Suppressor macrophage (primary cell): ENCODE measurements around the gene TLE1.
"Not testable (repeated sequence)": the region's sequence is repeated elsewhere in the genome, so short reads cannot be mapped to it uniquely, and the experiment has no call there.

Experiments used
- DNase-seq, 4 experiments: peaks; one replicate each; pipeline ENCODE4 v3.0.0-alpha.2; 2020 to 2022

Gene TLE1

DNA sequence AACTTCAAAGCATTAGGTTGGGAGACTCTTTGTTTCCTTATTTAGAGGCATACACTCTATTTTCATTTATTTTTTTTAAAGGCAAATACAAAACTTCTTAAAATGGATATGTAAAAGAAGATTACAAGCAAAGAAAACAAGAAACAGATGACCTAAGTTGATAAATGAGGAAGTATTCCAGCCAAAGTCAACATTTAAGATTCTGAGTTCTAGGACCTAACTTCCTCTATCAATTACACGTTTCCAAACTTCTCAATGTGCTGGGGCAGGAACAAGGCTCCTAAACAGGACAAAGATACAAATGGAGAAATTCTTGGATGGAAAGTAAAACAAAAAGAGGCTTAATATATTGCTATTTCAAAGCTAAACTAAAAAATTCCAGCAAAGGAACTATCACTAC is 89.5 kb downstream of the TLE1 start:
- peak; percentile 41 to 83 (median 60) for DNase-seq

- peak; percentile 17 to 50 (median 48) for DNase-seq
Observed at GRCh38 chr9:81598811-81599210, 90.5 kb downstream of the TLE1 start.

- DNase-seq, result no peak
Observed at GRCh38 chr9:81598123-81598497, 91.2 kb downstream of the TLE1 start.

DNA sequence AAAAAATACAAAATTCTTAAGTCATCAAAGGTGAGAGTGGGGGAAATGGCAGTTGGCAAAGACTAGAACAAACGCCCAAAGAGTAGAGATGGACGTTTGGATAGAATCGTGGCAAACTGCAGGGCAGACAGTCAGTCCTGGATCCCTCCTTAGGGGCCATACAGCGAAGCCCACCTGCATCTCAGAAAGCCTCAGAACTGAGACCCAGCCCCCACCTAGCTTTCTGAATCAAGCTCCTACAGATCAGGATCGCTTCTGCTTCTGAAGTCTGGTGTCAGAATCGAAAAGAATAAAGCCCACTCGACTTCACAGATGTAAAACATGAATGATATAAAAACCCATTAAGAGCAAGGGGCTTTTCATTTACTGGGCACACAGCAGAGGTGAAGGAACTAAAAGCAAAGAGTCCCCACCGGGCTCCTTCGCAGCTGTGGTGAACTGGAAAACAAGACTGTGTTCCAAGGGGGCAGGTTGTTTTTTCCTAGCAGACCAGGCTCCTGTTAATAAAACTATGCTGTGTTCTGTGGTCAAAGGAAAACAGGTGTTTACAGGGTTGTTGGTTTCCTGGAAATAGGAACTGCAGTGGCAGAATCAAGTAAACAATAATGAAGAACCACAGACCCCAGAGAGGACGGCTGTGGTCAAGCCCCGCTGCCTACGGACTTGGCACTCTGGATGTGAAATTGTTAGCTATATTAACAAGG is 91.8 kb downstream of the TLE1 start:
- no peak for DNase-seq

- no peak for DNase-seq
Observed at GRCh38 chr9:81596679-81597418, 92.5 kb downstream of the TLE1 start.

DNA sequence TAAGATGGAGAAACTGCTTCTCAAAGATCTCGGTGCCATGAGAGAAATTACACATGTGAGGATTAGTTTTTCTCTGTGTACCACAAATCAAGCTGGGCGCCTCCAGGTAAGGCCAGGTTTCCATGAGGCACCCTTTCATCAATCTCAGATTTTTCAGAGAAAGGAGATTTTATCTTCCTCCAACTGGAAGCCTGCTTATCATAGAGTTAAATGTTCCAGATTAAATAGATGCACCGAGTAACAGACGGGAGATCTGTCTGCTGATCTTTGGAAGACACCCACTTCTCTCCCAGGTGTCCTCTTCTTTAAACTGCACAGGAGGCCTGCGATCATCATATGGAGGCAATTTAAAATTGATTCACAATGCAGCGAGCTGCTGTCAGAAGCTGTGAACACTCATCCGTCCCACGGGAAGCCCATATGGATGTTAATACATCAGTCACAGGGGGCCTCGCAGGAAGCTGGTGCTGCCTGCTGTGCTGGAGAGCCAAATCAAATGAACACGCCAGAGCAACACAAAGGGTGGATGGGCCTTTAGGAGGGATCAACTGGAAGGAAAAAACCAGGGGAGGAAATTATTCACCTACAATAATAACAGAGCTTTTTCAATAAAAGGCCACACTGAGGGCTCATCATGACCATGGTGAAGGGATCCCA is 93.3 kb downstream of the TLE1 start:
- no peak for DNase-seq

DNA sequence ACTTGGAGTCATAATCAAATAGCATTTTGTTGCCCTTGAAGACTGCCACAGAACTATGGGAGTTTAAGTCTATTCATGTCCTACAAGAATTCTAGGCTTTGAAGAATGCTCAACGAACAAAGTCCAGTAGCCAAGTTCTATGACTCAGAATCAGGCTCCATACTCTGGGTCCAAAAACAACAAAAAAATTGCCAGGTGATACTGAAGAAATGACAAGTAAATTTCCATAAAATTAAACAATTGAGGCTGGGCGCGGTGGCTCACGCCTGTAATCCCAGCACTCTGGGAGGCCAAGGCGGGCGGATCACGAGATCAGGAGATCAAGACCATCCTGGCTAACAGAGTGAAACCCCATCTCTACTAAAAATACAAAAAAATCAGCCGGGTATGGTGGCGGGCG is 94.1 kb downstream of the TLE1 start:
- DNase-seq, result not testable (repeated sequence)

DNA sequence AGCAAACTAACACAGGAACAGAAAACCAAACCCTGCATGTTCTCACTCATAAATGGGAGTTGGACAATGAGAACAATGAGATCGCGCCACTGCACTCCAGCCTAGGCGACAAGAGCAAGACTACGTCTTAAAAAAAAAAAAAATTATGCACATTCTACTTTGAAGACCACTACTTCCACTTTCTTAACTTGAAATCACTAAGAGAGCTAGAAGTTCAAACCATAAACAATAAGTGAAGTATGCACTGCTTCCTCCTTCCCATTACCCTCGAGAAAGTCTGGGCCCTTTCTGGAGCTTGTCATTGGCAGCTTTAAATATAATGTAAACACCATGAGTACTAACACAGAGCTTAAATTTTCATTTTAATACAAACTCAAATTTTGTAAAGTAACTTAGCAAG is 94.9 kb downstream of the TLE1 start:
- DNase-seq, result peak; percentile 15 to 57 (median 30)

DNA sequence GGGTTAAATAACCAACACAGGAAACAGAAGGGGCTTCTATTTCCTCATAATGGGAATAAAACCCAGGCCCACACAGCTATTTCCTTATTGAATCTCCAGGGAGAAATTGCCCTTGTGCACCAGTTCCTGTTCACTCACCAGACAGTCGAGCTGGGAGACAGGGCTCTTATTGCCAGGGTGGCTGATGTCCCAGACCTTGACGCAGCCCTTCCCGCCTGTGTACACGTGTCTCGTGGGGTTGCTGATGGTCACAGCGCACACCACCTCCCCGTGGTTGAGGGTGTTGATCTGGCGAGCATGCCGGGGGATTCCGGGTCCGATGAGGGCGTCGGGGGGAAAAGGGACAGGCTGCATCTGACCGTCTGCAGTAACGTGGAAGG is 96.5 kb downstream of the TLE1 start:
- peak; percentile 65 to 81 (median 70) for DNase-seq

DNA sequence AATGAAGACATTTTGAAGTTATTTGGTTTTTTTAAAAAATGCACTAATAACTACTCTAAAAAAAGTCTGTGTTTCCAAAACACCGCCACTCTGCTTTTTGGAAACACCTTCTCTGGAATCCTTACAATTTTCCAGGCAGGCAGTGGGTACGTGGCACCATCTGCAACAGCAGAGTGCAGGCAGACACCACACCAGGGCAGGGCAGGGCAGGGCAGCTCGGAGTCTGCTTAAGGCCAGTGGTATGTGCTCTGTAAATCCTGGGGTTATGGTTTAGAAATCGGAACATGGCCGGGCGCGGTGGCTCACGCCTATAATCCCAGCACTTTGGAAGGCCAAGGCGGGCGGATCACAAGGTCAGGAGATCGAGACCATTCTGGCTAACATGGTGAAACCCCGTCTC is 97.6 kb downstream of the TLE1 start:
- no peak for DNase-seq

GRCh38 chr9:81590688-81591087 is 98.7 kb downstream of the TLE1 start:
- no peak for DNase-seq

- DNase-seq, result no peak
Observed at GRCh38 chr9:81589819-81590218, 99.5 kb downstream of the TLE1 start.

DNA sequence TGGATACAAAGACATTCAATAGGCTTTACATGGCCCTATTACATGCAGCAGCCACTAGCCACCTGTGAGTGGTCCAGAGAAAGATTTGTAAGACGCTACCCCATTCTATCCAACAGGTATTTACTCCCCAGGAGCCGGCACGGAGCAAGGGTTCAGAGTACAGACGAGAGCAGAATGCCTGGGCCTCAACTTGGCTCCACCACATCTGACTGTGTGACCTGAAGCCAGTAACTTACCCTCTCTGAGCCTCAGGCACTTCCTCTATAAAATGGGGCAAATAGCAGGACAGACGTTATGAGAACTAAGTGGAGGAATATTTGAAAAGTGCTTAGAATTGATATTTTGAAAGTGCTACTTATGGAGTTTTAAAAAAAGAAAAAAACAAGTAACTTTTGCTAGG is 100.0 kb downstream of the TLE1 start:
- DNase-seq, result no peak

GRCh38 chr9:81588148-81588871 is 101.0 kb downstream of the TLE1 start:
- no peak for DNase-seq

- DNase-seq, result no peak
Observed at GRCh38 chr9:81586786-81587185, 102.6 kb downstream of the TLE1 start.

DNA sequence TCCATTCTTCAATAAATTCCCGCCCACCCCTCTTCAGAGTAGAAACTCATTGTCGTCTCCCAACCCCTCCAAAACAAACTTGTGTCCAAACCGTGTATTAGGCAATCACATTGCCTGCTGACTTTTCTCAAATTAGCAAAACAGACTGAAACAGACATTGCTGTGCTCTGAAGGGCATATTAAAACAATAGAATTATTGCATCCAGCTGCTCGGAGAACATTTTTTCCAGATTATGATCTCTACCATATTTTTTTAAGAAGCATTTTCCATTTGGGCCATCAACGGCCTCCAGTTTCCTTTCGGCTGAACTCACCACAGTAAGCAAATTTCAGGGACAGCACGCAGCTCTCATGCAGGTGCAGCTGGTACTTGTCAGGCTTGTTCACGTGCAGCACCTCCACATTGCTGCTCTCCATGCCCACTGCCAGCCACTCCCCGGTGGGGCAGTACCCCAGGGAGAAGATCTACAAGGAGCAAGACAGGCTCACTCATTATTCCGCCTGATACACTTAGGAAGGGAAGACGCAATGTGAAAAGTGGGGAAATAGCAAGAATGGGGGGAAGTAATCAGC is 104.1 kb downstream of the TLE1 start:
- no peak for DNase-seq

GRCh38 chr9:81584099-81584498 is 105.2 kb downstream of the TLE1 start:
- no peak for DNase-seq

- peak in 1 of 4 experiments; percentile 16 for DNase-seq
Observed at GRCh38 chr9:81581986-81582385, 107.4 kb downstream of the TLE1 start.

GRCh38 chr9:81579381-81579780 is 110.0 kb downstream of the TLE1 start:
- DNase-seq, result peak; percentile 60 to 79 (median 70)

DNA sequence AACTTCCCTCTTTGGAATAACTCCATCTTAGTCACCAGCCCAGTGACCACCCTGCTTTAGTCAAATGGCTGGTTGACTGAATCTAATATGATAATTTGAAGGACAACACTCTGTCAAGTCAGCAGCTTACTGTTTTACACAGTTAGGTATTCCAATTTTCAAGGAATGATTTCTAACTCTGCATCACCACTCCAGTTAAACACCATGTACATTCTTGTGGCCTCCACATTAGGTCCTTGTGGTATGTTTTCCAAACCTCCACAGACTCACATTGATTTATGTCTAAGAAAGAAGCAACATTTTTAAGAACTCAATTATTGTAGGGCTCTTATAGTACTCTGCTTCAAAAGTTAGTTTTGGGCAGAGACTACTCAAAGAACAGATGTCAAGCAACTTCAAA is 110.7 kb downstream of the TLE1 start:
- peak in 3 of 4 experiments; percentile 28 to 50 (median 44) for DNase-seq

DNA sequence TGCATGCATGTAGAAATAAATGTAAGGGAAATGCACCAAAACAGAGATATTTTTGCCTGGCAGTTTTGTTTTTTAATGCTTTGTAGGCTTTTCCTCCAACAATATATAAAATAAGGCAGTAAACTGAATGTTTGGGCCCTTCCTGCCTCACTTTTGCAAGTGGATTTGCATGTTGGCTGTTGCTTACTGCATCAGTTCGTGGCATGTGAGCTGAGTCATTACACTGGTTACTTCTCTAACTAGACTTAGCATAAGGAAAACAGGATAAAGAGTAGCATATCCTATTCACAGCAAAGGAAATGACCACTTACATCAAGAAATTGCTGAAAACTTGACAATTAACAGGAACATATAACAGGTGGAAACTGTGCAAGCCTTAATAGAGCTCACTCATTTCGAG is 113.4 kb downstream of the TLE1 start:
- peak; percentile 57 to 81 (median 72) for DNase-seq

DNA sequence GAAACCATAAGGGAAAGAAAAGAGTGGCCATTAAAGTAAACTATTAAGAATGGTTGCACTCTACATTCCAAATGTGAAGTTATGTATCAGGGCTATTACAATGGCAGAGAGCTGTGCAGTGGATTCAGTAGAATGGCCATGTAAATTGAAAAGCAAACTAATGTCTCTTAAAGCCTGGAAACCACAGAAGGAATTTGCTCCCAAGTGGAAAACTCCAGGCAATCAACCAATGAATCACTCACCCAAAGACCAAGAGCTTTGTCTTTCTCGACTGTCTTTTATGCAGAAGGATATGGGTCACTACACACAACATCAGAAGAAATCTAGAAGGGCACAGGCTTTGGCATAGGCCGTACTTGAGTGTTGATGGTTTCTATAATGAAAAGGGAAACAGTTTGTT is 114.9 kb downstream of the TLE1 start:
- no peak for DNase-seq
